ENCODE results near the gene GPANK1.

Gene GPANK1

GRCh38 chr6:31636698-31637596, 27.9 kb downstream of the GPANK1 start:
- DNase-seq = no peak

GRCh38 chr6:31634969-31635575, 29.7 kb downstream of the GPANK1 start:
- DNase-seq = no peak

GRCh38 chr6:31634131-31634530, 30.7 kb downstream of the GPANK1 start:
- no peak for DNase-seq

- DNase-seq = no peak
These were observed 31.4 kb downstream of the GPANK1 start for GRCh38 chr6:31633447-31633846.

- no peak for DNase-seq
These were observed 32.4 kb downstream of the GPANK1 start for GRCh38 chr6:31632279-31632946.

- no peak for DNase-seq
These were observed 33.0 kb downstream of the GPANK1 start for GRCh38 chr6:31631681-31632278.

- DNase-seq = no peak
These were observed 33.6 kb downstream of the GPANK1 start for GRCh38 chr6:31631209-31631608.

- DNase-seq = no peak
These were observed 34.4 kb downstream of the GPANK1 start for GRCh38 chr6:31630177-31630934.

GRCh38 chr6:31629014-31629413, 35.8 kb downstream of the GPANK1 start:
- no peak for DNase-seq

- DNase-seq = no peak
These were observed 37.0 kb downstream of the GPANK1 start for GRCh38 chr6:31627690-31628287.

- DNase-seq = no peak
These were observed 37.8 kb downstream of the GPANK1 start for GRCh38 chr6:31626952-31627351.

- no peak for DNase-seq
These were observed 40.7 kb downstream of the GPANK1 start for GRCh38 chr6:31624070-31624469.

GRCh38 chr6:31622684-31623091, 42.1 kb downstream of the GPANK1 start:
- no peak for DNase-seq

GRCh38 chr6:31621991-31622390, 42.8 kb downstream of the GPANK1 start:
- DNase-seq = no peak

- DNase-seq = no peak
These were observed 43.4 kb downstream of the GPANK1 start for GRCh38 chr6:31621320-31621939.

GRCh38 chr6:31620586-31621319, 44.0 kb downstream of the GPANK1 start, which contains the start of gene PRRC2A:
PRRC2A (plus strand) TSS chr6:31620715; CDS start chr6:31622790, 2,075 bp downstream.
- DNase-seq = no peak

GRCh38 chr6:31619805-31620585, 44.8 kb downstream of the GPANK1 start:
- DNase-seq = peak; percentile 97

- DNase-seq = no peak
These were observed 47.8 kb downstream of the GPANK1 start for GRCh38 chr6:31617010-31617409.

GRCh38 chr6:31615748-31616147, 49.0 kb downstream of the GPANK1 start:
- no peak for DNase-seq

All from central memory CD4-positive, alpha-beta T cell (primary cell).